Measurements from ENCODE around the gene SYT1.

SYT1 gene

DNA sequence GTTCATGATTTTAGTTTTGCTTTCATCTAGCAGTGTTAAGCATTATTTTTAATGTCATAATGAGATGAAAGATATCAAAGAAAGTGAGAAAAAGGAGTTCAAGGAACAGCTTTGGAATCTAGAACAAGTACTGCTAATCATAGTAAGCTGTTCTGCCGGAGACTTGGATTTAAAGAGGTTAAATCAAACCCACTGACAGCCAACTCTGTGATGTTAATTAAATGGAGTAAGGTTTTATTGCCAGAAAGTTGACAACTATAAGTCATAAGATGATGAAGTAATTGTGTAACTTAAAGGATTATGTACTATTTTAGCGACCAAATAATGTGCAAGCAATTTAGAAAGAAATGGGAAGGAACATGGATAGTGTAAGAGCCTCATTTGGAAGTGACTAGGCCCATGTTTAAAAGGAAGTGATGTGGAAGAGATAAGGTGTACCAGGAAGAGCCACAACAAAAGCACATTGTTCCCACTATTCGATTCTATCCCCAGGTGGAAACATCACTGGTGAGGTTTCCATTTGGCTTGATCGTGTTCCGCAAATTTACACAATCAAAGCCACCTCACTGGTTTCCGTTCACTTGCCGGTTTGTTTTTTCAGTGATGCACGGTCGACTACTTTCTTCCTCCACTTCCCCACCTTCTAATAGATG lies 437.7 kb downstream of the SYT1 start:
- DNase-seq = no peak

DNA sequence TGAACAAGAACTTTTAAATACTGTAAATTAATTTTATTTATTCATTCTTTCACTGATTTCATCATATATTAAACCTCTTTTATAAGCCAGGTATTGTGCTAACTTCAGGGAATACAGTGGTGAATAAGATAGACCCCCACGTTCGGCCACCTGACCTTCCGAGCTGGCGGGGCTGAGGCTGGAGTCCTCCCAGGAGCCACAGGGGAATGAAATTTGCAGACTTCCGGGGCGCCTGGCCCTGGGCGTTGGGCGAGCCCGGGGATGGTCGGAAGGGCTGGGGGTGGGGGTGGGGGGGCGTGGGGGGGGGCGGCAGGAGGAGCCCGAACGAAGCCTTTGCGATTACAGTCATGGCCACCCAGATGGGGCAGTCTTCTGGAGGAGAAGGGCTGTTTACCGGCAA lies 442.8 kb downstream of the SYT1 start:
- DNase-seq = no peak

- no peak for DNase-seq
These were observed 444.5 kb downstream of the SYT1 start for GRCh38 chr12:79309039-79309438.

DNA sequence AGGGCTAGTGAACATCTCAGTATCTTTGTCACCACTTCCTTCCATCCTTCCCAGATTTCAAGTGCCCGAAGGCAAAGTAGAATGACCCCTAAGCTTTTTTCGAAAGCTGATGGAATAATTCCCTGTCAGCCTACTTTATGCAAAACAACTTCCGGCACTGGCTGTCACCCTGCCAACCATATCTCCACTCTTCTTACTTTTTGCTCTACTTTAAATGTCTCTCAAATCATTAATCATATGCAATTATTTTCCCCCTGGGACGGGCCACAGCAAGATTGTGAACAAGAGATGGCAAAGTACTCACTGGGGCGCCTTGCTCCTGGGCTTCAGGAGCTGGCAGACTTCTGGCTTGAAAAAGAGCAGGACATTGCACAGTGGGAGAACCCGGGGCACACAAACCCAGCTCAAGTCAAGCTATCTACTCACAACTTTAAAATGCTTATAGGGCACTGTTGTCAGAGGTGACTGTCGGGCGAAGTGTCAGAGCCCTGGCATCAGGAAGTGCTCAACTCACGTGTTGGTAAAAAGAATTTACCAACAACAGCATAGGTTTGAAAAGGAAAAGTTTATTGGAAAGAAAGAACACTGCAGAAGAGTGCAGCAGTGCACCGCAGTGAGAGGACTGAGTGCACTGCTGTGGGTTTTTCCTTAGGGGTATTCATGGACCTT lies 452.7 kb downstream of the SYT1 start:
- DNase-seq = no peak

GRCh38 chr12:79322905-79323304 lies 458.3 kb downstream of the SYT1 start:
- DNase-seq = no peak

GRCh38 chr12:79324571-79324970 lies 460.0 kb downstream of the SYT1 start:
- DNase-seq = no peak

- DNase-seq = no peak
These were observed 461.6 kb downstream of the SYT1 start for GRCh38 chr12:79326222-79326621.

GRCh38 chr12:79326663-79327062 lies 462.1 kb downstream of the SYT1 start:
- no peak for DNase-seq

GRCh38 chr12:79327465-79327864 lies 462.9 kb downstream of the SYT1 start:
- no peak for DNase-seq

GRCh38 chr12:79329933-79330332 lies 465.4 kb downstream of the SYT1 start:
- no peak for DNase-seq

DNA sequence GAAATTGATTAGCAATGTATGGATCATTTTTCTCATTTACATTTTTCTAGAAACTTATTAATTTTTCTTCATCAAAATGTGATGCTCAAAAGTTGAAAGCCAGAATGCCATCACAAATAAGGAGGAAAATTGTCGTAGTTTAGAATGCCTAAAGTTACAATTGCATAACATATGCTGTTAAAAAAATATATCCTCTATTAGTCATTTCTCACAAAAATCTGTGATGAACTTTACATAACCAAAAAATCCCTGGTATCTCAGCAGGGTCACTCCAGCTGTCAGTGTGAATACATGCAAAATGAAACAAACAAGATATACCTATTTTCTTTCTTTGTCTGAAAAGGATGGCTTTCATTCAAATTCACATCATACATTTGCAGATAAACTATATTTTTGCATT lies 467.3 kb downstream of the SYT1 start:
- no peak for DNase-seq

DNA sequence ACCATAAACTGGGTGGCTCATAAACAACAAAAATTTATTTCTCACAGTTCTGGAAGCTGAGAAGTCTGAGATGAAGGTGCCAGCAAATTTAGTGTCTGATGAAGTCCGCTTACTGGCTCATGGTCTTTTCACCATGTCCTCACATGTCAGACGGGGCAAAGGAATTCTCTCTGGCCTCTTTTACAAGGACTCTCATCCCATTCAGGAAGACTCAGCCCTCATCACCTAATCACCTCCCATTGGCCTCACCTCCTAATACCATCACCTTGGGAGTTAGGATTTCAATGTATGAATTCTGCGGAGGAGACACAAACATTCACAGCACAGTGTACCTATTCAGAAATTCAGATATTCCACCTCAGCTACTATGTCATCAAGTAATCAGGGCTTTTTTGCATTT lies 468.6 kb downstream of the SYT1 start:
- DNase-seq = no peak

GRCh38 chr12:79337662-79338290 lies 473.2 kb downstream of the SYT1 start:
- DNase-seq = no peak

DNA sequence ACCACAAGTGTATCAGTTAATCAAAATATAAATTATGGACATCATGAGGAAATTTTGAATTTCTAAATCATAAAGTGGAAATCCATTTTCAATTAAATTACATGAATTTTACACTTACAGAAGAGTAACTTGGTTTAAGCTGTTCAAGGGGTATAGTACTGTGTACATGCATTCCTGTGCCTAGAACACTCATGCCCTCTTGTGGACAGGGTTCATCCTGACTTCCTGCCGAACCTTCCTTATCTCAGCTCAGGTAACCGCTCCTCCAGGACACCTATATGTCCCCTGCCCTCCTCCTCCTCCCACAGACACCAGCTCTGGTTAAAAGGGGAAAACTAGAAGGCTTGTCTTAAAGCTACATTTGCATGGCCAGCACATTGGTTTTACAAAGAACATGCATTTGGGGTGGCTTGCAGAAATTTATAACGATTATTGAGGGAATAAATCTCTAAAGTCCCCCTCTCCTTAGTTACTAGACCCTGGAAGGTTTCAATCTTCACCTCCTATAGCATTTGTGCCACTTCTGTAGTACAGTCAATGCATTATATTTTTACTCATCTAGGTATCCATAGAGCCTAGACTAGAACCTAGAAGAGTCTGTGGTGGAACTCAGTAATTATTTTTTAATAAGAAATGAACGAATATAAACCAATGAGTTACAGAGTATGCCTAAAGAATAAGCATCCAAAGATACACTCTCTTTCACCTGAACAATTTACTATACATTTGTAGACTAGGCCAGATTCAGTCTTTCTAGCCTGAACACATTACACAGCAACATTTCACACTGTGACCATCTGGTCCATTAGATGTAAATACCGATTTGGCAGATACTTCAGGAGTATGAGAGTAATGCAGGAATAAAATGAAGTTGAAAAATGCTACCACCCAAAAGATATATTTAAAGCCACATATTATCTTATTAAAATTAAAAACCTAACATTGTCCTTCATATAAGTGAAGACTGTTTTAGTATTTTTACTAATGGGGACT lies 480.6 kb downstream of the SYT1 start:
- no peak for DNase-seq

DNA sequence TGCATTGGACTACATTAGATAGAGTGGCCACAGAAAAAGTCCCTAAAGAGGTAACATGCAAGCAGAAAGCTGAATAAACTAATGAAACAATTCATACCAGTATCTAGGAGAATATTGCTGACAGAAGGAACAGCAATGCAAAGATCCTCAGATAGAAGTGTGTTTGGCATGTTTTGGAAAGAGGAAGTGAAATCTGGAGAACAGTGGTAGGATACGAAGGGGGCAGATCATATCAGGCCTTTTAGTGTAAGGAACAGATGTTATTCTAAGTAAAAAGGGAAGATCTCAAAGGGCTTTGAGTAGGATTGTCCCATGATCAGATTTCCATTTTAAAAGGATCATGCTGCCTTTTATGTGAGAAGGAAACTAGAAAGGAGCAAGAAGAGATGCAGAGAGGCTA lies 483.3 kb downstream of the SYT1 start:
- no peak for DNase-seq

GRCh38 chr12:79351251-79351650 lies 486.7 kb downstream of the SYT1 start:
- no peak for DNase-seq

DNA sequence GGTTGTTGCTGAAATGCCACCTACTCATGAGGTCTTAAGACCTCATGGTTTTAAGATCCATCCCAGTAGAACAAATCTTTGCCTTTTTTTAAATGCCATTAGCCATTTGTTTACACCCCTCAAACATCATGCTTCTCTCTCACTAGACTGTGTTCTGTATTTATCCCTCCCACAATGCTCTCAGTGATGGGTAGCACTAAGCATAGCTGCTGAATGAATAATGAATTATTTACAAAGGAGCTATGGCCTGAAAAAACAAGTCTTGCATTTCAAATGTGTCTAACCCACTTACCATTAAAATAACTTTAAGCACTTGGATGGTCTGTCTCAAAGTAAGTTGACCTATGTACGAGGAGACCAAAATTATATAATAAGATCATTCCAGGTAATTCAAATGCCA lies 491.6 kb downstream of the SYT1 start:
- DNase-seq = no peak

DNA sequence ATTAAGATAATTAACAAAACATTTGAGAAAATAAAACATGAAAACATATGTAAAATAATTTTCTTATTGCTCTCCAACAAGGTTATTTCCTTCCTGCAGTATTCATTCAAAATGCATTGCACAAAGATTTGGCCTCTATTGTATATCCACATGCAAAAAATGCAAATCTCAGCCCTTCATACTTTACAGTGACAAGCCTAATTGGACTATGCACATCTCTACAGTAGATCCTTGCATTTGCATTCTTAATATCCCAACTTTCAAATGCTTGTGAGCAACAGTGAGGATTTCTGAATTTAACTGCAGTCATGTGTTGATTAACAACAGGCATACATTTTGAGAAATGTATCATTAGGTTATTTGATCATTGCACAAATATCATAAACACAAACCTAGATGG lies 492.5 kb downstream of the SYT1 start:
- DNase-seq = no peak

DNA sequence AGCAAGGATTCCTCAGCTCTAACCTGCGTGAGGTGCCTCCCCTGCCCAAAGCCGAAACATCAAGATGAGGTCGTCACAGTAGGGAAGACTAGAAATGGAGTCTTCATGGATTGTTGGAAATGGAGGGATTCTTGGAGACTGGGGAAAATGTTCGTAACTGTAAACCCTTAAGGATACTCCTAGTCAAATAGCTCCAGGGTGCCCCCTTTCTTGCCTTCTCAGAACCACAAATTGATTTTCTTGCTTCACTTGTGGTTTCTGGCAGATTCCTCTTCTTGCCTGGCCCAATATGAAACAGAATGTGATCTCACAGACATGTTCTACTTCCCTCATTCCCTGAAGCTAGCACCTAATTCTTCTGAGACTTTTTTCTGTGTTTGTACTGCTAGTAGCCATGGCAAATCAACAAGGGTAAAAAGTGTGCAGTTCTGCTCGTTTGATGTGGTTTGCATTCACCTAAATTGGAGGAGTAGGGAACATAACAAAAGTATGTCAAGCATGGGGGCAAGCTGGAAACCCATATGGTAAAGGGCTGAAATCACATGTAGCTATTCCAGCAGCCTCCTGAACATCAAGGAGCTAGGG lies 494.2 kb downstream of the SYT1 start:
- DNase-seq = no peak

DNA sequence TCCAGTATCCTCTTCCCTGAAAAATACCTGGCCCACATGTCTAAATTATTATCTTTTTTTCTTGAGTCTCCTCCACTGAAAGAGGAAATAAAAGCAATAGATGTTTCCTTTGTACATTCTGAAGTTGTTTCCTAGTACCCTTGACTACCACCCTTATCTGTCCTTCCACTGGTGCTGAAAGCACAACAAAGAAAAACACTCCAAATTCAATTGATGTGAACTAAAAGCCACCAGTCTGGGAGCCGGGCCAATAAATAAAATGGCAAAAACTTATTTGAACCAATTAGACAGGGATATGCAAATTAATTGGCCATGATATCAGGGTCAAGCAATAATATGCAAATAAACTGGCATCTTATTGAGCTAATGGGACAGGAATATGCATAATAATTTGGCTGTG lies 495.7 kb downstream of the SYT1 start:
- DNase-seq = no peak

- DNase-seq = no peak
These were observed 496.4 kb downstream of the SYT1 start for GRCh38 chr12:79360936-79361335.

- no peak for DNase-seq
These were observed 499.6 kb downstream of the SYT1 start for GRCh38 chr12:79364197-79364596.

- DNase-seq = no peak
These were observed 501.8 kb downstream of the SYT1 start for GRCh38 chr12:79366374-79366773.
